GM19043 (cell line): ENCODE data around the gene PPP1R14C.
"Not testable (repeated sequence)": the region's sequence is repeated elsewhere in the genome, so short reads cannot be mapped to it uniquely, and the experiment has no call there.

Source experiments
- ATAC-seq: cut with Tn5 transposase; IDR thresholded peaks from one replicate; pipeline ENCODE4 v1.9.1; 2021; ENCODE audit warnings: low read depth; ENCODE audit not compliant: unreplicated experiment

Gene PPP1R14C

DNA sequence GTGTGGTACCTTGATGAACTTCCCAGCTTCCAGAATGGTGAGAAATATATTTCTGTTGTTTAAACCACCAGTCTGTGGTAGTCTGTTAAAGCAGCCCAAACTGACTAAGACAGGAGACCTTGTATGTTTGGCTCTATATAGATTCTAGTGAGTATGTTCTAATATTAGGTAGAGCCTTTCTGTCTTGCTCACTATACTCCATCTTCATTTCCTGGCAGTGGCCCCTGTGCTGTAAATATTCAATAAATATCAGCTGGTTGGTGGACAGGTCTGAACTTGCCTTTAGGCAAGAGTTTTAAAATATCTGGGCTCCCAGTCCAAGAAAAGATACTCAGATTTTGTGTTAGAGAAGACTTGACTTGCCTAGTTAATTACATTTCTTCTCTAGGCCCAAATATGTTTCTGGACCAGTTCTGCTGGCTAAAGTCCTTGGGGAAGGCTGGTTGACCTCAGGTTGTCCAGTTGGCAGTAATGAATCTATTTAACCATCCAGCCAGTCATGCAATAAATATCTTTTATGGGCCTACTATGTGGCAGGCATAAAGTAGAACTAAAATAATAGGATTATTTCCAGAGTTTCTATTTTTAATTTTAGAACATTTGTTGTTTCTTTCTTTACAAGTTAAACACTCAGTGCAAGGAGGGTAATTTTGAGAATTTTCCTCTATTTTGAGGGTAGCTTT lies 22.3 kb downstream of the PPP1R14C start:
- ATAC-seq: no peak

DNA sequence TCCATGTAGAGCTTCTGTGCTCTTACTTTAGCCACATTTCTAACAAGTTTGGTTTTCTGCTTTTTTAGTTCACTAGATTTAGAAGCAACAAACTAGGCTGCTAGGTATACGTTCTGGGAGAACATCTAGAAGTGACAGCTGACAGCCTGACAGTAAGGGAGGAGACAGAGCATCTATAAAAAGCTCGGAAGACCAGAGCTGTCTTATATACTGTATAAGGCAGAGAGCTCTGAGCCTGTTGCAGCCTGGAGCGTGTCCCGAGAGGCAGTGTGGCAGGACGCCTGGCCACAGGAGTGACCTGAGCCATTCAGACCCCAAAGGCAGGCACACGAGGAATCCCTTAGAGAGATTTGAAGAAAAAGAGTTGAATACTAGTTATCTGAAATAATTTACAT lies 24.6 kb downstream of the PPP1R14C start:
- no peak for ATAC-seq

DNA sequence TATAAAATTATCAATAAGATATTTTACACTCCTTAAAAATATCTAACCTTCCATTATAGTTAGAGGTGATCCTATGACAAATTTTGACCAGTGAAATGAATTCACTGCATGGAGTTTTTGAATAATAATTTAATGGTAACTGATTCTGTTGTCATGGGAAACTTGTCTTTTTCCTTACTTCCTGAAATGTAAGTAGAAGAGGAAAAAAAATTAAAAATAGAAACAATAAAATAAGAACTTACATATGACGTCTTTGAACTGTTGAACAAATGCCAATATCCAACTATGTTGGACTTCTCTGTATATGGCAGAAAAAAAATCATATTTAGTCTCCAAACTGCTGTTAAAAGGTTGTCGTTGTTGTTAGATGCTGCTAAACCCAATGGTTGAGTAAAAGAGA lies 26.3 kb downstream of the PPP1R14C start:
- no peak for ATAC-seq

DNA sequence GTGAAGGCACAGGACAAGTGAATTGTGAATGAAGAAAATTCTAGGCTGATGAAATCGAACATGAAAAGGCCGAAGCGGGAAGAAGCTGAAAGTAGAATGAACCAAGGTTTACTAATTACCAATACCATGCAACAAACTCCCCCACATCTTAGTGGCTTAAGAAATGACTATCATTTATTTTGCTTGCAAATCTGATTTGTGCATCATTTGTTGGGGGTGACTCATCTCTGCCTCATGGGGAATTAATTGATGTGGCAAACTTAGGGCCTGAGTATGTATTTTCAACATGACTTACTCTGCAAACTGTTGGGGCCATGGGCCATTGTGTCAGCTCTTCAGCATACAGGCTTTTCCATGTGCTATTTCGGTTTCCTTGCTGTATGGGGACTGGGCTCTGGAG lies 26.8 kb downstream of the PPP1R14C start:
- no peak for ATAC-seq

DNA sequence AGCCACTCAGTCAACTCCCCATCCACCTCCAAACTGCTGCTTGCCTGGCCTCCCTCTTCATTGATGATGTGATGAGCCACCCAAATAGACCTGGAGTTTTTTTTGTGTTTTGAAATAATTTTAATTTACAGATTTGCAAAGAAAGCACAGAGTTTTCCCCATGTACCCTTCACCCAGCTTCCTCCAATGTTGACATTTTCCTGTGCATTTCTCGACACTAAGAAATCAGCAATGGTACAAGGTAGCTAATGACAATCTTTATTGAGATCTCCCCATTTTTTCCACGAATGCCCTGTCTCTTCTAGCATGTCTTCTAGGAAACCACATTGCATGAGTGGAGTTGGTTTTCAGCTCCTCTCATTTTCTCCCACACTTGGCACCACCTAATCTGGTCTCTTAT lies 30.1 kb downstream of the PPP1R14C start:
- ATAC-seq: no peak

DNA sequence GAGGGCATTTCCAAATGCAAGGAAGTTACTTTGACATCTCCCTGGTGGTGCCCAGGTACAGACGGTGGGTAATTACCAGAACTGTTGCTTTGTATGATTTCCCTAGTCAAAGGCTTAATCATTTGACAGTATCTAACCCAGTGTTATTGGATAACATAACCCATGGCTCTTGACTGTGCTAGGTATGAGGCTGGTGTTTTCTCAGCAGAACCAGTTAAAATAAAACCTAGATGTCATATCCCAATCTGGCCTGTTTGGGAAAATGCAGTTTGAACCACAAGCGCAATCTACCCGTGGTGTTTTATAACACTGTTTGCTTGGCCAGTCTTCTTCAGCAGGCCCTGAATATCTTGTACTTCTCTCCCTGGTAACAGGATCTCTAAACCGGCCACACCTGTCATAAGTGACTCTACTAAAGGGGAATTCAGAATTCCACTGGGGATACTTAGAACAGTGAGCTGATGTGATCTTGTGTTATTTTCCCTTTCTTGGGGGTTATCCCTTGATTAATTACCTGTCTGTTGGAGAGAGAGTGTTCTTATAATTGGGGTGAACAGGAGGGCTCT lies 32.8 kb downstream of the PPP1R14C start:
- ATAC-seq: no peak

DNA sequence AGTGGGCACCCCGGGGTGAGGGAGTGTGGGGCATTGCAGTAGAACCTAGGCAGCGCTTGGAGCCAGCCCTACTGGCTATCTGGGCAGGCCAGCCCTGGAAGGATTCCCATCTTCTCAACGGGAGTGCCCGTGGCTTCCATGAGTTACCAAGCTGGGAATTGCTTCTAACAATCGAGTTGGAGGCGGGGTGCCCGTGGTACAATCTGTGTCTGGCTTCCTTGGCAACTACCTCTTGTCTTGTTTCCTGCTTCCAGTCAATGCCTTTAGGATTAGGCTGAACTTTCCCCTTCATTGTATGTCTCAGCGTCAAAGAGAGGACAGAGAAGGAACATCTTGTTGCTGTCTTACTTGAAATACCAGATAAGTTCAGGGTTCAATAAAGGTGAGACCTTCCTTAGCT lies 33.3 kb downstream of the PPP1R14C start:
- ATAC-seq: no peak

DNA sequence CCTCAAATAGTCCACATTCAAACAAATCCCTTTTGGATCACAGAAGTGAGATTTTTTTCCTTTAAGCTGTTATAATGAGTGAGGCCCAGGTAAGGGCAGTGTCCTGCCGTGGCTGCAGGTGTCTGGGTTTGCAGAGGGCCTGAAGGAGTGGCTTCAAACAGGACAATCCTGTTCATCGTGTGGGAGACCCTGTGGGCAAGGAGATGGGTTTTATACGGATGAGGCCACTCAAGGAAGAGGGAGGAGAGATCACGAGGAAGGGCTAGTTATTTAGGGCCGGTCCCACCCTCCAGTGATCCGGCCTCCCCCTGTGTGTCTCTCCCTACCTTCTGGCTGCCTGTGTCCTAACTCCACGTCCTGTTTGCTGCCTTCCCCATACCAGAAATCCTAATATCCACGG lies 33.8 kb downstream of the PPP1R14C start:
- ATAC-seq: no peak

DNA sequence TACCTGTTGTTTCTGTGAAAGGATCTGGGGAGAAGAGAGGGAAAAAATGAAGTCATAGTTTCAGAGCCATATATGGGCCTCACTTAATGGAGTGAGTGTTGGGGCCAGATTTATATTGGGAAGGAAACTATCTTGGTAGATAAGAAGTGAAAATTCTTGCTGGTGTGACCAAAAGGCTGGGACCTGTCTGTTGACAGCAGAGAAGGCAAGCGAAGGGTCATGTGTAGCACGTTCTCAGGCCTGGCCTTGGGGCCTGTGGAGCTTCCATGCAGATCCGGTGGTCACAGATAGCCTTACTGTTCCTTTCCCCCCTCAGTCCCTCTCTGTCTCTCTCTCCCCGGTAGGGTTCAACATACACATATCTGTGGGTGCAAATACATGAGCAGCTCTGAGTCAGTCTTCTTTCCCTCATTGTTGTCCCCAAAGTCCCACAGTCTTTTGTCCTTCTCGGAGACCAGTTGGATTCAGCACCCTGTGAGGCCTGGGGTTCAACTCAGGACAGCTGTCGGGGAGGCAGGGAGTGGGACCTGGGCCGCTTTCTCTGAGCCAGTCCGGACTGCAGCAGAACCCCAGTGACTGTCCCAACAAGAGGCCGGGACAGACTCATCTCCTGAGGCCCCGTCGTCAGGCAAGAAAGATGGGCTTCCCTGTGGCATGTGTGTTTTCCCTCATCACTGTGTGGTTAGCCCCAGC lies 34.6 kb downstream of the PPP1R14C start:
- ATAC-seq: no peak

DNA sequence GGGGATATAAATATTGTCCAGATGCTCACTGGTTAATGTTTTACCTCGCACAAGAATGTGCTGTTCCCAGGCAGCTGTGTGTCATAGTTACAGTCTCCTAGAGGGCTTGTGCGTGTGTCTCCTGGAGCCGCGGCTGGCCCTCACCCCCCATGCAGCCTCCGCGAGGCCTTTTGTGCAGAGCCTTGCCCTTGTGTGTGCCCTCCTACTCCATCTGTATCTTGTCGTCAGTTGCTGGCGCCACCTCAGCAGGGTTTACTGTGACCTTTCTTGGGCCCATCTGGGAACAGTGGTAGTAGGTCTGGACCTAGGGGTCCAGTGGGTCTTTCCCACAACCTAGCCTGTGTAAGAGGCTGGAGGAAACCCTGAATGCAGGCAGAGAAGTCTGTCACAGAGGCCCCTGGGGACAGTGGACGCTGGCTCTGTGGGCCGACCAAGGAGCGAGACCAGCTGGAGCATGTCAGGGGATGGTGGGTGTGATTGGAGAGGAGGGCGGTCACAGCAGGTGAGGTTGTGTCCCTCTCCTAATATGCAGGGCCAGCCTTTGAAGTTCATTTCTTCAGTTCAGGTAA lies 35.2 kb downstream of the PPP1R14C start:
- no peak for ATAC-seq

DNA sequence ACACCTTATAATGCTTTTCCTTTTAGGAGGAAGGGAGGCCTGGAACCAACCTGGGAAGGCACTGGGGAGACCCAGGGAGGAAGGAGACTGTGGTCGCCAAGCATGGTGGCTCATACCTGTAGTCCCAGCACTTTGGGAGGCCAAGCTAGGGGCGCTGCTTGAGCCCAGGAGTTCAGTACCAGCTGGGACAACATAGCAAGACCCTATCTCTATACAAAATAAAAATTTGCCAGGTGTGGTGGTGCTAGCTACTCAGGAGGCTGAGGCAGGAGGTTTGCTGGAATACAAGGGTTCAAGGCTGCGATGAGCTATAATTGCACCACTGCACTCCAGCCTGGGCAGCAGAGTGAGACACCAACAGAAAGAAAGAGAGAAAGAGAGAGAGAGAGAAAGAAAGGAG lies 36.2 kb downstream of the PPP1R14C start:
- ATAC-seq: no peak

DNA sequence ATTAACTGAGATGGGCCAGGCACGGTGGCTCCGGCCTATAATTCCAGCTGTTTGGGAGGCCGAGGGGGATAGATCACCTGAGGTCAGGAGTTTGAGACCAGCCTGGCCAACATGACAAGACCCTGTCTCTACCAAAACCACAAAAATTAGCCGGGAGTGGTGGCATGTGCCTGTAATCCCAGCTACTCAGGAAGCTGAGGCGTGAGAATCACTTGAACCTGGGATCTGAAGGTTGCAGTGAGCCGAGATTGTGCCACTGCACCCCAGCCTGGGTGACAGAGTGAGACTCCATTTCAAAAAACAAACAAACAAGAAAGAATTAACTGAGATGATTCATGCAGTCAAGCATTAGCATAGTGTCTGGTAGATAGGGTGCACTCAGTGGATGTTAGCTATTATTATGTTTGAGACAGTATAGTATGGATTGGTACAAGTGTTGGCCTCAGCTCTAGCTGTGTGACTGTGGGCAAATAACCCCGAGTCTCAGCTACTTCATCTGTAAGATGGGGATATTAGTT lies 37.1 kb downstream of the PPP1R14C start:
- ATAC-seq: not testable (repeated sequence)

DNA sequence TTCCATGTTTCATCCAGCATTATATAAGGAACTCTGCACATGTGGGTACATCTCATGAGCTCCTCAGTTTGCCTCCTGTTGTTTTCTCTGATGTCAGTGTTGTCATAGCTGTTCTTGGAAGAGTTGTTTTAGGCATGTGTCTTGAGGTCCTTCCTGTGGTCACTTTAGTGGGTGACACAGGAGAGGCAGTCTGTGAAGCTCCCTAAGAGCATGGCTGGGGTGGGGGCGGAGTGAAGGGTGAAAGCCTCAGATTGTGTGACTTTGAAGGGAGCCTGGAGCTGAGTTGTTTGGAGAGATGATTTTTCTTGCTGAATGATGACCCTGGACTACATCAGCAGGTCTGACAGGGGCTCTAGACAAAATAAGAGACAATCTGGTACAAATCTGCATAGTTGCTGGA lies 37.7 kb downstream of the PPP1R14C start:
- ATAC-seq: no peak

DNA sequence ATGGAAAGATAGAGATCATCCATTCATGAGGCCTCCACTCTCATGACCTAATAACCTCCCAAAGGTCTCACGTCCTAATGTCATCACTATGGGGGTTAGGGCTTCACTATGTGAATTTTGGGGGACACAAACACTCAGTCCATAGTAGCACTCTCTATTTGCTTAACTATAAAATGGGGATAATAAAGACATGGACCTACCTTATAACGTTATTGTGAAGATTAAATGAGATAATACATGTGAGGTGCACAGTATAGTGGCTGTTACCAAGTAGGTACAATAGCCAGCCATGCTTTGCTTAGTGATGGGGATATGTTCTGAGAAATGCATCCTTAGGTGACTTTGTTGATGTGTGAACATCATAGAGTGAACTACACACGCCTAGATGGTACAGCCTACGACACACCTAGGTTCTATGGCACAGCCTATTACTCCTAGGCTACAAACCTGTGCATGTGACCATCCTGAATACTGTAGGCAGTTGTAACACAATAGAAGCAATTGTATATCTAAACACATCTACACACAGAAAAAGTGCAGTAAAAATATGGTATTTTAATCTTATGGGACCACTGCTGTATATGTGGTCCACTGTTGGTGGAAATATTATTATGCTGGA lies 39.7 kb downstream of the PPP1R14C start:
- no peak for ATAC-seq

DNA sequence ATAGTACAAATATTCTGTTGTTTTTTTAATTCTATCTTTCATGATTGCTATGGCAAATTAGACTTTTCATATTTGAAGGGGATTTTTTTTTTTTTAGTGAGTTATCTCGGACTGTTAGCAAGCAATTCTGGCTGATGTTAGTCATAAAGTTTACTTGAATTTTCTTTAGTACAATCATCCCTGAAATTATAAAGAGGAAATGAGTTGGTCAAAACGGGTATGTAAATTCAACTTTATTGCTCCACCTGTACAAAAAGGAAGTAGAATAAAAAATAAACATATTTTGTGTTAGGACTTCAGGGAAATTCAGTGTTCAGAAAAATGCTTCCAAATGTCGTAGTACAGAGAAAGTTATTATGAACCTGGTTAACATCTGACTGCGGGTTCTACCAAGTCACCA lies 40.3 kb downstream of the PPP1R14C start:
- no peak for ATAC-seq

DNA sequence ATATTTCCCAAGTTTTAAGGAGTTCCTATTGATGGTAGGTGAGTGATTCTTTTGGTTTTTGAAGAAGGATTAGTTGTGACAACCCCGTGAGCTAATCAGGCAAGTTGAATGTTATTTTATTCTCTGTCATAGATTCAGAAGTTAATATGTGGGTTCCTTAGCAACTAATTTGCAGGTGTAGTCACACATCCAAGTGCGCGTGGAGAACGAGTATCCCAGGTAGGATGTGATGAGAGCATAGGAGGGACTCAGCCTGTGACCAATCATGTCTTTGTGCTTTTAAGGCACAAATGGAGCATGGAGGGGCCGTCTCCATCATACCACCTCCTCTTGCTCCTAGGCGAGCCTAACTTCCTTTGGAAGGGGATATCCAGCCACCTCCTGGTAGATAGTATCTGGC lies 41.1 kb downstream of the PPP1R14C start:
- ATAC-seq: no peak

DNA sequence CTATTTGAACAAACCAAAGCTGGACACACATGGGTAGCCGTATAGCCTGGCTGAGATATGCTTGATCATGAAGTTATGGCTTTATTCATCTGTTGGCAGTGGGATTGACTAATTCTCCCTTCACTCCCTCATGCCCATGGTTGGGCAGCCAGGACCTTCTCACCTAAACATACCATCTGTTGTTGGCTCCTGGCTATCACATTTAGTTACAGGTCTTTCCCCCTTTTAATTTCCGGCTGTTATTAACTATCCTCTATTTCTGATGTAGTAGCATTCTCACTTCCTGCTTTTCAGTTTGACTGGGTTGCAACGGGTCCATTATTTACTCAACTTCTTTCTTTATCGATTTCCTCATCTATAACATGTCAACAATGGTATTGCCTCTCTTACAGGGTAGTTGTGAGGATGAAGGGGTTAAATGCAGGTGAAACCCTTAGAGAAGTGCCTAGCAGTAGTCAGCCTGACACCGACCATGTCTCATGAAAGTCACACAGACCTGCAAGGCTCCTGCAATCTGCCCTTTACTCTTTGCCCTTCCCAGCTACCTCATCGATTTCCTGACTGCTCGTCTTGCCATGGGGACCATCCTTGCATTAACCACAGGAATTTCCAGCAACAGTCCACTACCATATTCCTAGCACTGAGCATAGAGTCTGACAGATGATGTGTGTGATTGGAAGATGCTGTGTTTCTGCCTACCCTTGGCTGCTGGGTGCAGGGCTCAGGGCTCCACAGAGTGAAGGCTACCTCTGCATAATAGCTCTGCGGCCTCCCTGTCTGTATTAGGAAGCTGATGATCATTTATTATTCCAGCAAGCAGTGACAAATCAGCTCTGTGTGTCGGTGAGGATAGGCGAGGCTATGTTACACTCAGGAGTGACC lies 42.2 kb downstream of the PPP1R14C start:
- ATAC-seq: no peak

DNA sequence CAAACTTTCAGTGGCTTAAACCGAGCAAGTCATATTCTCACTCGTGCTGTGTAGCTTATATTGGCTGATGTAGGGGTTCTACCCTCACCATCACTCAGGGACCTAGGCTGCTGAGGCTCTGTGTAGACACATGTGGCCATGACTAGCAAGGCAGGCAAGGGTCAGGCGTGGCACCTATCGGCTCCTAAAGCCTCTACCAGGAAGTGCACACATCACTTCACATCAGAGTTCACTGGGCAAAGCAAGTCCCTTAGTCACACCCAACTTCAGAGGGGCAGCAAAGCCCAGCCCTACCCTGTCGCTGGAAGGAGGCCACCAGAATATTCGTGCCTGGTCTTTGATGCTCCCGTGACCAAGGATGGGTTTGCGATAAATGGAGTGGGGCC lies 42.9 kb downstream of the PPP1R14C start:
- ATAC-seq: no peak

DNA sequence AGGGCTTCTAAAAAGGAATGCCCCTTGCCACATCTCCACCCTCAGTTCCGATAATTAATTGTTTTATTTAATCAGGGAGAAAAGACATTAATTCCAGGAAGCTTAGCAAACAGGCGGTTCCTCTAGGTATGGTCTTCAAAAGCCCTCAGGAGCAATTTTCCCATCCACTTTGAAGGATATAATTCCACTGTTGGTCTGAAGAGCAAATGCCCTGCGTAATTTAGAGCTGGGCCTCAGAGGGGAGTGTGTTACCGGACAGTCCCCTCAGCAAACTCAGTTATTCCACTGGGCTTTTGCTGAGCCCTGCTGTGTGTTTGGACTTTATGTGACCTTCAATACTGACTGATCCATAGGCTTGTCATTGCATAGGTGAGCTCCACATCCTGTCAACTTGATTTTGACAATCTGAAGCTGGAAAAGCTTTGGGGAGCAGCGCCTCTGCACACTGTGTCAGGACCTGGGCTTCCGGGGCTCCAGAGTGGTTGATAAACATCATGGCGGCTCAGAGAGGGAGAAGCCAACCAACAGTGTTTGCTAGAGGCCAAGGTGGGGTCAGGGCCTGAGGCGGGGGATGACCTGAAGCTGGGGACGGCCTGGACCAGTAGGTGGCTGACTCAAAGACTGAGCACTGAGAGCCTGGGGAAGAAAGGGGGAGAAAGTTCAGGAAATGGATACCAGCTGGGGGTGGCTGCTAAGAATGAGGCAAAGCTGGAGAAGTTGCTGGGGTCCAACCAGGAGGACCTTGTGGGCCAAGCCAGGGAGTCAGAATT lies 43.5 kb downstream of the PPP1R14C start:
- no peak for ATAC-seq
